Esophagus squamous epithelium (tissue), 4 donors: ENCODE measurements around the gene MMD.
"Not testable (repeated sequence)": the region's sequence is repeated elsewhere in the genome, so short reads cannot be mapped to it uniquely, and the experiment has no call there.

Source experiments
- POLR2A ChIP-seq, 4 donors: fragments of 450-650 bp; IDR thresholded peaks; one replicate each; pipeline ENCODE4 v1.6.1; 2017; ENCODE audit warnings: antibody characterized with exemption in 4 of 4, mild to moderate bottlenecking in 4 of 4, moderate library complexity in 3 of 4
- TF ChIP-seq, protein P1 (sequence below), 6 experiments: fragments of 450-650 bp in 4 of 6; fragments of 200-600 bp in 2 of 6; sonication (generic) in 2 of 6; IDR thresholded peaks; one replicate each; pipeline ENCODE4 v1.5.1; 2016 to 2019; ENCODE audit warnings: antibody characterized with exemption in 6 of 6, mild to moderate bottlenecking in 4 of 6, moderate library complexity in 4 of 6

DNA sequence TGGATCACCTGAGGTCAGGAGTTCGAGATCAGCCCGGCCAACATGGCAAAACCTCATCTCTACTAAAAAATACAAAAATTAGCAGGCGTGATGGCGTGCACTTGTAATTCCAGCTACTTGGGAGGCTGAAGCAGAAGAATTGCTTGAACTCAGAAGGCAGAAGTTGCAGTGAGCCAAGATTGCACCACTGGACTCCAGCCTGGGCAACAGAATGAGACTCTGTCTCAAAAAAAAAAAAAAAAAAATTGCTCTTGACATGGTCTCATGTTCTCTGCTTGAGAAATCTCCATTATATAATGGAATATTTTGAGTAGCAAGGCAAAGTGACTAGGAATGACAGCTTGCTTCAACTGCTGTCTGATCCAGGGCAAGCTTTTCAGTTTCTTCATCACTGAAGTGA is 24.4 kb upstream of the MMD start:
- TF ChIP-seq, protein P1, sequence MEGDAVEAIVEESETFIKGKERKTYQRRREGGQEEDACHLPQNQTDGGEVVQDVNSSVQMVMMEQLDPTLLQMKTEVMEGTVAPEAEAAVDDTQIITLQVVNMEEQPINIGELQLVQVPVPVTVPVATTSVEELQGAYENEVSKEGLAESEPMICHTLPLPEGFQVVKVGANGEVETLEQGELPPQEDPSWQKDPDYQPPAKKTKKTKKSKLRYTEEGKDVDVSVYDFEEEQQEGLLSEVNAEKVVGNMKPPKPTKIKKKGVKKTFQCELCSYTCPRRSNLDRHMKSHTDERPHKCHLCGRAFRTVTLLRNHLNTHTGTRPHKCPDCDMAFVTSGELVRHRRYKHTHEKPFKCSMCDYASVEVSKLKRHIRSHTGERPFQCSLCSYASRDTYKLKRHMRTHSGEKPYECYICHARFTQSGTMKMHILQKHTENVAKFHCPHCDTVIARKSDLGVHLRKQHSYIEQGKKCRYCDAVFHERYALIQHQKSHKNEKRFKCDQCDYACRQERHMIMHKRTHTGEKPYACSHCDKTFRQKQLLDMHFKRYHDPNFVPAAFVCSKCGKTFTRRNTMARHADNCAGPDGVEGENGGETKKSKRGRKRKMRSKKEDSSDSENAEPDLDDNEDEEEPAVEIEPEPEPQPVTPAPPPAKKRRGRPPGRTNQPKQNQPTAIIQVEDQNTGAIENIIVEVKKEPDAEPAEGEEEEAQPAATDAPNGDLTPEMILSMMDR (IDR thresholded peaks at IDR 0.05): not testable (repeated sequence)
- not testable (repeated sequence) for TF ChIP-seq POLR2A (IDR thresholded peaks at IDR 0.05)
